ENCODE measurements around the gene SLC10A4.

DNA sequence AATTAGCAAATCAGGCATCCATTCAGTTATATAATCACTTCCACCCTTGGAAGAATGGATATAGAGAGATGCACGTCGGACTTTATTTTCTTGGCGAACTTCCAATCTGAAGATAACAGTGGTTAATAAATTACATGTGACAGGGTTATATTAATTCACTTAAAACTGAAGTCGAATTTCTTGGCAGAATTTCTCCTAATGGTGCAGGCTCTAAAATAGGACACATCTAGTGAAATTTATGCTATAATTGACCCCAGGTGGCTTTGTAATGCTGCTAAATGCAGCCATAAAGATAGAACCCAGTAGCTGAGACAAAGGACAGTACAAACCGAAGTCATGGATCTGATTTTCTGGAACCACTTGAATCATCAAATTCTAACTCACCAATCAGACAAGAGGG lies 20.8 kb upstream of the SLC10A4 start:
- TF ChIP-seq EZH2 (optimal IDR thresholded peaks at IDR 0.05; ENCODE audit: low read depth, low read length) (no peak), EZH2phosphoT487 (IDR thresholded peaks at IDR 0.05; ENCODE audit: low read length) (no peak), CTCF (IDR thresholded peaks at IDR 0.05; ENCODE audit: low read length) (no peak)
